Activated B cell treated with CpG ODN at 0.5 μM for 24 hours (primary cell): ENCODE data around the gene SAMD7. TPM values are rescaled to one million over a fixed set of nuclear protein-coding genes. Genes with fewer than 3 reads are reported as not detected.

Experiments
- ATAC-seq: fragments of 200-7000 bp; cut with Tn5 transposase; one replicate; pipeline ENCODE4 v1.10.0; 2021; ENCODE audit warnings: low read depth, mild to moderate bottlenecking, moderate library complexity
- CTCF ChIA-PET: fragments of 350-600 bp; sonication (Branson Sonifier 250); formaldehyde crosslinking; loops from one replicate; lab custom pipeline; 2021; ENCODE audit warnings: antibody characterized with exemption; lab: Charles Lee
- POLR2A ChIA-PET: fragments of 350-600 bp; sonication (Branson Sonifier 250); formaldehyde crosslinking; loops from one replicate; lab custom pipeline; 2021; ENCODE audit warnings: antibody characterized with exemption; lab: Charles Lee
- DNase-seq: peaks from one replicate; pipeline ENCODE4 v3.0.0; 2022
- H3K27ac Mint-ChIP-seq: one replicate; pipeline ENCODE4 v1.8.0; 2020; ENCODE audit warnings: mixed read lengths
- H3K27me3 Mint-ChIP-seq: one replicate; pipeline ENCODE4 v1.8.0; 2021; ENCODE audit warnings: mixed read lengths
- H3K36me3 Mint-ChIP-seq: one replicate; pipeline ENCODE4 v1.8.0; 2021; ENCODE audit warnings: low read depth, mixed read lengths
- H3K4me1 Mint-ChIP-seq: one replicate; pipeline ENCODE4 v1.8.0; 2021; ENCODE audit warnings: mixed read lengths
- H3K4me3 Mint-ChIP-seq: one replicate; pipeline ENCODE4 v1.8.0; 2020; ENCODE audit warnings: mild to moderate bottlenecking, mixed read lengths
- H3K9me3 Mint-ChIP-seq: one replicate; pipeline ENCODE4 v1.8.0; 2020; ENCODE audit warnings: mixed read lengths
- intact Hi-C: fragments of 100-400 bp; cut with micrococcal nuclease; formaldehyde crosslinking; loops from one replicate; pipeline ENCODE4 v1.15.1; 2024
- total RNA-seq: library from RNA; stranded (reverse); gene quantifications from 2 replicates; pipeline ENCODE4 v1.2.3, GENCODE V29; 2022
- TF ChIP-seq, protein P1 (sequence below): fragments of 200-600 bp; IDR thresholded peaks from one replicate; pipeline ENCODE4 v1.8.0; 2022; ENCODE audit warnings: antibody characterized with exemption, mild to moderate bottlenecking

The SAMD7 gene
- total RNA-seq, 1 donor from 2014 or later, result not detected

DNA sequence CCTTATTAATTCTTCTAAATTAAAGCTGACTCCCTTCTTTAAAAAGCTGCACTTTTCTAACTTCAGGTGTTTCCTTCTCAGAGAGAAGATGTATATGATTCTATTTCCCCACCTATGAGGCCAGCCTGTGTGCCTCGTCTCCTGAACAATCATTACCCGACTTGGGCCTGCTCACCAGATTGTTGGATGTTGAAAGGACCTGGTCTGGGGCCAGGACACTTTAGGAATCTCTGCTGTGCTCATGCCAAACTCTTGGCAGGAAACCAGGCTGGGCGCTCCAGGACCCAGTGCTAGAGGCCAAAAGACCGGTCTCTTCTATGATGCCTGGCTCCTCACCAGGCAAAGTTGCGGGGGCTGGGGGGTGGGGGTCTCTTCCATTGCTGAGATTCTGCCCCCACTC, 24.7 kb upstream of the SAMD7 start:
- Mint-ChIP-seq H3K27me3 (no peaks in the 10 kb centered on the region), H3K36me3 (no peaks in the 10 kb centered on the region), H3K9me3 (no peaks in the 10 kb centered on the region), H3K4me1 (peaks cover 15% of the 10 kb centered on the region), H3K4me3 (no peak overlapping the region), H3K27ac (no peak overlapping the region)
- ATAC-seq (no peak), DNase-seq (no peak)
- ChIA-PET CTCF (interaction anchor here (0.8 kb wide), 1 partner anchor 12 kb away, joined by 3 read pairs; no protein-coding TSS in a partner anchor), POLR2A (no interaction called here)
- intact Hi-C loops, result no loop called here
- TF ChIP-seq, protein P1, sequence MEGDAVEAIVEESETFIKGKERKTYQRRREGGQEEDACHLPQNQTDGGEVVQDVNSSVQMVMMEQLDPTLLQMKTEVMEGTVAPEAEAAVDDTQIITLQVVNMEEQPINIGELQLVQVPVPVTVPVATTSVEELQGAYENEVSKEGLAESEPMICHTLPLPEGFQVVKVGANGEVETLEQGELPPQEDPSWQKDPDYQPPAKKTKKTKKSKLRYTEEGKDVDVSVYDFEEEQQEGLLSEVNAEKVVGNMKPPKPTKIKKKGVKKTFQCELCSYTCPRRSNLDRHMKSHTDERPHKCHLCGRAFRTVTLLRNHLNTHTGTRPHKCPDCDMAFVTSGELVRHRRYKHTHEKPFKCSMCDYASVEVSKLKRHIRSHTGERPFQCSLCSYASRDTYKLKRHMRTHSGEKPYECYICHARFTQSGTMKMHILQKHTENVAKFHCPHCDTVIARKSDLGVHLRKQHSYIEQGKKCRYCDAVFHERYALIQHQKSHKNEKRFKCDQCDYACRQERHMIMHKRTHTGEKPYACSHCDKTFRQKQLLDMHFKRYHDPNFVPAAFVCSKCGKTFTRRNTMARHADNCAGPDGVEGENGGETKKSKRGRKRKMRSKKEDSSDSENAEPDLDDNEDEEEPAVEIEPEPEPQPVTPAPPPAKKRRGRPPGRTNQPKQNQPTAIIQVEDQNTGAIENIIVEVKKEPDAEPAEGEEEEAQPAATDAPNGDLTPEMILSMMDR, result no peak

DNA sequence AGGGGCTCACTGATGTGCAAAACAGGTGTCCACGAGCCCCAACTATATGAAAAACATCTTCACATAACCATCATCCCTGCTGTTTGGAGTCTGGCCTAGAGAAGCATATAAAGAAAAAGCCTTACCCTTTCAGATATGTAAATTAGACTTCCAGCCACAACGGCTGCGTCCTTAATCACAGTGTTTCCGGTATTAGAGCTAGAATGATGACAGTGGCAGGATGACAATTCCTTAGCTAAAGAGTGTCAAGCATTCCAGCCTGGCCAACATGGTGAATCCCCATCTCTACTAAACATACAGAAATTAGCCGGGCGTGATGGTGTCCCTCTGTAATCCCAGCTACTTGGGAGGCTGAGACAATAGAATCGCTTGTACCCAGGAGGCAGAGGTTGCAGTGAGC, 19.5 kb upstream of the SAMD7 start:
- no peak for DNase-seq
- H3K36me3 Mint-ChIP-seq, result no peaks in the 10 kb centered on the region

DNA sequence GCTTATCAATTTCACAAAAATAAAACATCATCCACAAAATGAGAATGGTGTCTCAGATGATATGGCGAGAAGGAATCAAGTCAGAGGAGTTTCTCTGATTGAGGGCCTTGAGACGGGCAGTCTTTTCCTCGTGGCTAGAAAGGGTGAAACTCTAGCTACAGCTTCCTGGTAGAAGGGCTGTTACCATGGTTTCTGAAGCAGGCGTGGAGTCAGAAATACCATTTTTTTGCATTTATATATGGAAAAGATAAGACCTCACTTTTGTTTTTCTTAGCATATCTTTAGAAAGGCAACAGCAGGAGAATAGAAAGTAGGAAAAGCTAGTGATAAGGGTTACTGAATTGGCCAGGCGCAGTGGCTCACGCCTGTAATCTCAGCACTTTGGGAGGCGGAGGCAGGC, 17.3 kb upstream of the SAMD7 start:
- no peak for DNase-seq
- no peaks in the 10 kb centered on the region for H3K36me3 Mint-ChIP-seq
- no peaks in the 10 kb centered on the region for H3K27me3 Mint-ChIP-seq
- no peak for ATAC-seq
- H3K9me3 Mint-ChIP-seq, result no peaks in the 10 kb centered on the region
- CTCF ChIA-PET, result no interaction called here
- H3K4me3 Mint-ChIP-seq, result no peak overlapping the region
- TF ChIP-seq, protein P1, result no peak
- no peak overlapping the region for H3K27ac Mint-ChIP-seq
- POLR2A ChIA-PET, result interaction anchor here (0.7 kb wide), 1 partner anchor 145 kb away, joined by 5 read pairs; no protein-coding TSS in a partner anchor
- no peaks in the 10 kb centered on the region for H3K4me1 Mint-ChIP-seq
- intact Hi-C loops, result no loop called here

More for the DNA sequence above, 19.5 kb upstream of the SAMD7 start:
- no peak overlapping the region for H3K4me3 Mint-ChIP-seq
- H3K27me3 Mint-ChIP-seq, result no peaks in the 10 kb centered on the region
- TF ChIP-seq, protein P1, result no peak
- H3K27ac Mint-ChIP-seq, result no peak overlapping the region
- H3K4me1 Mint-ChIP-seq, result no peaks in the 10 kb centered on the region
- intact Hi-C loops, result no loop called here
- H3K9me3 Mint-ChIP-seq, result no peaks in the 10 kb centered on the region
- ChIA-PET POLR2A (interaction anchor here (0.6 kb wide), 1 partner anchor 45 kb away, joined by 3 read pairs; no protein-coding TSS in a partner anchor), CTCF (no interaction called here)
- ATAC-seq, result no peak

DNA sequence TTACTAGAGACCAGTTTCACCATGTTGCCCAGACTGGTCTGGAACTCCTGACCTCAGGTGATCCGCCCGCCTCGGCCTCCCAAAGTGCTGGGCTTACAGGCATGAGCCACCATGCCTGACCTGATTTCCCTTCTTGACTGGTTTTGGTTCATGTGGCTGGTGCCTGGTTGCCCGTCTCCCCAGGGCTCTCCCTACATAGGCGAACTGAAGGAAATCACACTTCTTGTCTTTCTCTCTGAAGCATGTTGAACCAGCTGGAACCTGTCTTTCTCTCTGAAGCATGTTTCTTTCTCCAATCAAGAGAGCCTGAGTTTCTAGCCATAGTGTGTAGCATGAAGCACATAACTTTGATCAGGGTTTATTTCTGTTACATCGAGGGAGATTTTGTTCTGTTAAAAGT, 16.3 kb upstream of the SAMD7 start:
- DNase-seq (no peak), ATAC-seq (no peak)
- H3K9me3 Mint-ChIP-seq, result peaks cover 2% of the 10 kb centered on the region
- CTCF ChIA-PET, result no interaction called here
- no peak overlapping the region for H3K4me3 Mint-ChIP-seq
- POLR2A ChIA-PET, result no interaction called here
- no peaks in the 10 kb centered on the region for H3K4me1 Mint-ChIP-seq
- H3K27me3 Mint-ChIP-seq, result no peaks in the 10 kb centered on the region
- H3K36me3 Mint-ChIP-seq, result no peaks in the 10 kb centered on the region
- intact Hi-C loops, result no loop called here
- no peak overlapping the region for H3K27ac Mint-ChIP-seq
- TF ChIP-seq, protein P1, result no peak

DNA sequence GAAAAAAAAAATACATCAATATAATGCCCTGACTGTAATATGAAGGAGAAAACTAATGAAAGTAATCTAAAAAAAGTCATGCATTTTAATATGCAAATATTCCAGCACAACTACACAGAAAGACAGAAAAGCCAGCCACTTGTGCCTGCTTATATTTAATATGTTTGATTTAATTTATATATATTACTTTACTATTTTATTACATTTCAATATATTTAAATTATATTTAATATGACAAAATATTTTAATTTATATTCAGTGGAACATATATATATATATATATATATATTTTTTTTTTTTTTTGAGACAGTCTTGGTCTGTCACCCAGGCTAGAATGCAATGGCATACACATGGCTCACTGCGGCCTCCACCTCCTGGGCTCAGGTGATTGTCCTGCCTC, 14.1 kb upstream of the SAMD7 start:
- intact Hi-C loops, result no loop called here
- no peaks in the 10 kb centered on the region for H3K4me1 Mint-ChIP-seq
- TF ChIP-seq, protein P1, result no peak
- POLR2A ChIA-PET, result no interaction called here
- no peak overlapping the region for H3K27ac Mint-ChIP-seq
- peaks cover 3% of the 10 kb centered on the region for H3K36me3 Mint-ChIP-seq
- CTCF ChIA-PET, result no interaction called here
- DNase-seq (no peak), ATAC-seq (no peak)
- no peaks in the 10 kb centered on the region for H3K27me3 Mint-ChIP-seq
- peaks cover 12% of the 10 kb centered on the region for H3K9me3 Mint-ChIP-seq
- H3K4me3 Mint-ChIP-seq, result no peak overlapping the region
